ENCODE data around the gene WAS.
A peak's percentile ranks its signal among the peaks of the same experiment; 100 is the strongest.

Gene WAS

DNA sequence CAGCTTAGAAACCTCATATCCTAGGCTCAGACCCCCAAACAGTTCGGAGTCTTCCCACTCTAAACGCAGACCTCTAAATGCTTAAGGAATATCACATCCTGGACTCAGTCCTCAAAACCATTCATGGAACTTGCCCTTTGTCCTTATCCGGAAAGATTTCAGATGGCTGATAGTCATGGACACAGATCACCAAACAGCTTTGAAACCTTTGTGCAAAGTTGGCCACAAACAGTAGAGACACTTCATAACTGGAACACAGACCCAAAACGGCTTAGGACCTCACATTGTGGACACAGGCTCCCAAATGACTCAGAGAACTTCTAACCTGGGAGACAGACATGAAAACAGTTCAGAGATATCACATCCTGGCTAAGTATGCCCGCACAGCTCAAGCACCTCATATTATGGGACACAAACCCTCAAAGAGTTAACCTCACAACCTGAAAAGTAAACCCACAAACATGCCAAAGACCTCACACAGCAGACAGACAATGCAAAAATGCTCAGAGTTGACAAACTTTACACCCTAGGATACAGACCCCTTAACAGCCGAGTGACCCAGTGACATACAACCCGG lies 28.4 kb downstream of the WAS start:
- no peak for DNase-seq (ENCODE audit: low read depth, low spot score)

- no peak for DNase-seq (ENCODE audit: low read depth, low spot score)
Measured at GRCh38 chrX:48713847-48714246, 30.2 kb downstream of the WAS start.

- no peak for DNase-seq (ENCODE audit: low read depth, low spot score)
Measured at GRCh38 chrX:48714573-48714972, 31.0 kb downstream of the WAS start.

GRCh38 chrX:48715072-48715471 lies 31.5 kb downstream of the WAS start:
- DNase-seq (ENCODE audit: low read depth, low spot score), result no peak

- no peak for DNase-seq (ENCODE audit: low read depth, low spot score)
Measured at GRCh38 chrX:48715876-48716502, 32.4 kb downstream of the WAS start.

- no peak for DNase-seq (ENCODE audit: low read depth, low spot score)
Measured at GRCh38 chrX:48719958-48720357, 36.4 kb downstream of the WAS start.

DNA sequence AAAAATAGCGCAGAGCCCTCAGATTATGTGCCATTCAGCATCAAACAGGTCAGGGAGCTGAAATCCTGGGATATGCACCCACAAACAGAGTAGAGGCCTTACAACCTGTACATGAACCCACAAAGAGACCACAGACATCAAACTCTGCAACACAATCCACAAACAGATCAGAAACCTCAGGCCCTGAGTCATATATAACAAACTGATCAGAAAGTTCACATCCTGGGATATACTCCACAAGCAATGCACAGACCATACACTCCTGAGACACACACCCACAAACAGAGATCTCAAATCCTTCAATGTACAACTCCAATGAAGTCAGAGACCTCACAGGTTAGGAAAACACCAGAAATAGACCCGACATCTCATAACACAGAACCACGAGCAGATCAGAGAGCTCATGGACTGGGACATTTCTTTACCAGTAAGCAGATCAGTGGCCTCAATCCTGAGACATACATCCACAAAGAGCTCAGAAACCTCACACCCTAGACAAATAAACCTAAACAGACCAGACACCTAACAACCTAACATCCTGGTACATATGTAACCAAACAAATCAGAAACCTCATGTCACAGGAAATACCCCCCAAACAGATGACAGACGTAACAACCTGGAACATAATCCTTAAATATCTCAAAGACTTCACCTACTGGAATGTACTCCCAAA lies 37.1 kb downstream of the WAS start:
- DNase-seq (ENCODE audit: low read depth, low spot score), result no peak

DNA sequence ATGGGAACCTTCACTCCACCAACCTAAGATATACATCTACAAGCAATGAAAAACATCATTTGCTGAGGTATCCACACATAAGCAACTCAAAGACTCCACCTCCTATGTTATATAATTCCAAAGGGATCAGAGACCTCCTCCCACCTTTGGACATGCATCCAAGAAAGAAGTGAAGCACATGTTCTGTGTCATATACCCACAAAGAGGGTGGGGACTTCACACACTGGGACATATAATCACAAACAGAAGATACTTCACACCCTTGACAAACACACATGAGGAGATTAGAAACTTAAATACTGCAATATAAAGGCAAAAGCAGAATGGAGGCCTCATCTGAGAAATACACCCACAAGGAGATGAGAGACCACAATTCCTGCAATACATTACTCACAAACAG lies 38.3 kb downstream of the WAS start:
- no peak for DNase-seq (ENCODE audit: low read depth, low spot score)

DNA sequence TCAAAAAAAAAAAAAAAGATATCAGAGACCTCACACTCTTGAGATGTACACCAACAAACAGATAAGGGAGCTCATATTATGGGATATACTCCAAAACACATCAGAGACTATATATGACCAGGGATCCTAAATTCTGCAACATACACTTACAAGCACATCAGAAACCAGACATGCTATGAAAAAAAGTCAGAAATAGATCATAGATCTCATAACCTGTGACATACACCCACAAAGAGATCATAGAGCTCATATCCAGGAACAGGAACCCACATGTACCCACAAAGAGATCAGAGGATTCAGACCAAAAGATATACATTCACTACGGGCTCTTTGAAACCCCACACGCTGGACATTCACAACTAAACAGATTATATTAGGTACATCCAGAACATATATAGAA lies 43.0 kb downstream of the WAS start:
- no peak for DNase-seq (ENCODE audit: low read depth, low spot score)

- DNase-seq (ENCODE audit: low read depth, low spot score), result no peak
Measured at GRCh38 chrX:48728653-48729052, 45.1 kb downstream of the WAS start.

- DNase-seq (ENCODE audit: low read depth, low spot score), result no peak
Measured at GRCh38 chrX:48736303-48736702, 52.7 kb downstream of the WAS start.

GRCh38 chrX:48736878-48737212 lies 53.2 kb downstream of the WAS start:
- DNase-seq (ENCODE audit: low read depth, low spot score), result no peak

- DNase-seq (ENCODE audit: low read depth, low spot score), result peak; percentile 90
Measured at GRCh38 chrX:48737213-48737938, 53.8 kb downstream of the WAS start.

GRCh38 chrX:48737940-48738339 lies 54.3 kb downstream of the WAS start:
- no peak for DNase-seq (ENCODE audit: low read depth, low spot score)

Measured in smooth muscle cell of the brain vasculature (primary cell).